Psoas muscle (tissue), 8 donors: Measurements from ENCODE around the gene ZIC2. TPM values are rescaled to one million over a fixed set of nuclear protein-coding genes. Genes with fewer than 3 reads are reported as not detected.
A peak's percentile ranks its signal among the peaks of the same experiment; 100 is the strongest.

Experiments used
- ATAC-seq, 4 donors: fragments of 200-7000 bp; cut with Tn5 transposase; one replicate each; pipeline ENCODE4 v1.9.1; 2020; ENCODE audit warnings: moderate library complexity in 3 of 4, mild to moderate bottlenecking in 2 of 4
- DNase-seq, 2 donors: peaks; one replicate each; pipeline ENCODE4 v3.0.0-alpha.2; 2020
- H3K27ac ChIP-seq: fragments of 200-600 bp; one replicate; pipeline ENCODE4 v1.8.0; 2022
- H3K27me3 ChIP-seq, 3 donors: fragments of 200-600 bp in 1 of 3; one replicate each; pipeline versions ENCODE4 v1.6.1 to v1.8.0; 2013 to 2022; ENCODE audit warnings: low read length in 2 of 3, mild to moderate bottlenecking in 2 of 3, moderate library complexity in 1 of 3; ENCODE audit not compliant: insufficient read depth in 3 of 3
- H3K36me3 ChIP-seq, 2 donors: fragments of 200-600 bp in 1 of 2; one replicate each; pipeline versions ENCODE4 v1.6.1 to v1.8.0; 2013 to 2022; ENCODE audit warnings: low read depth in 1 of 2, mild to moderate bottlenecking in 1 of 2, moderate library complexity in 1 of 2; ENCODE audit not compliant: insufficient read depth in 1 of 2
- H3K4me1 ChIP-seq: fragments of 200-600 bp; one replicate; pipeline ENCODE4 v1.8.0; 2022
- H3K4me3 ChIP-seq: fragments of 200-600 bp; one replicate; pipeline ENCODE4 v1.8.0; 2022; ENCODE audit warnings: mild to moderate bottlenecking
- H3K9me3 ChIP-seq: fragments of 200-600 bp; one replicate; pipeline ENCODE4 v1.8.0; 2022
- CTCF ChIP-seq: fragments of 200-600 bp; IDR thresholded peaks from one replicate; pipeline ENCODE4 v1.8.0; 2022; ENCODE audit warnings: antibody characterized with exemption
- WGBS, 3 donors: extraction: QIAGEN DNeasy Blood & Tissue Kit; methylation state at CpG; one replicate each; pipeline versions ENCODE4 v1.1.6 to v1.1.7; 2013; 5-methylcytosine and 5-hydroxymethylcytosine counted together
- intact Hi-C, 2 donors: fragments of 100-400 bp; cut with DNase I; formaldehyde crosslinking; loops; one replicate each; pipeline versions ENCODE4 v1.11.0 to v1.14.2; 2022
- polyA plus RNA-seq, 3 donors: library from polyadenylated mRNA; stranded (reverse); fragments of 200-250 nt; gene quantifications; one replicate each; pipeline ENCODE4 v1.2.3, GENCODE V29; 2013
- total RNA-seq, 4 donors: library from RNA; stranded (reverse); fragmentation: NEBNext Ultra II Directional in 2 of 4; extraction: Animal tissue kit (Norgen Biotek cat#: 25700) in 2 of 4; gene quantifications; one replicate each; pipeline versions ENCODE4 v1.2.1 to v1.2.4, GENCODE V29; 2021 to 2023
- donor health status: healthy with polysubstance abuse.
- donor health status: DM: no; HTN: no; CAD: no; lungs with moderate emphysema.
- donor health status: Bipolar disorder and iron deficiency.
- donor health status: healthy.
- donor health status: DM: yes; HTN: yes; CAD: no.
- donor health status: DM: no; HTN: no; CAD: no.
- donor health status: DM: no; HTN: no; CAD: no.
- donor health status: DM: yes; HTN: yes; CAD: no.

Gene ZIC2
- total and polyA plus RNA-seq, 7 donors = 0.01 to 0.06 TPM; not detected in 5

GRCh38 chr13:99982036-99982730 lies 599 bp downstream of the ZIC2 start:
- 1% methylated on average over 82 to 98 of the region's 98 CpGs for WGBS, 3 donors
- no peak for DNase-seq
- Histone ChIP-seq H3K4me3 (peak overlapping the region; percentile 70), H3K27me3 (peaks cover 0 to 98% (median 70%) of the 10 kb centered on the region in 3 donors), H3K9me3 (no peaks in the 10 kb centered on the region), H3K4me1 (peaks cover 11% of the 10 kb centered on the region), H3K27ac (no peak overlapping the region), H3K36me3 (no peaks in the 10 kb centered on the region)
- peak in 1 of 4 donors; percentile 23 for ATAC-seq
- no peak for TF ChIP-seq CTCF
- intact Hi-C loops = no loop called here

GRCh38 chr13:99982731-99983498 lies 1.3 kb downstream of the ZIC2 start:
- ATAC-seq = no peak
- TF ChIP-seq CTCF = no peak
- Histone ChIP-seq H3K4me1 (peaks cover 11% of the 10 kb centered on the region), H3K36me3 (no peaks in the 10 kb centered on the region), H3K9me3 (no peaks in the 10 kb centered on the region), H3K27ac (no peak overlapping the region), H3K4me3 (no peak overlapping the region), H3K27me3 (peaks cover 0 to 98% (median 72%) of the 10 kb centered on the region in 3 donors)
- no peak for DNase-seq
- intact Hi-C loops = no loop called here
- 5 to 8% (median 8%) methylated on average over 48 of the region's 48 CpGs for WGBS, 3 donors

GRCh38 chr13:99983499-99984401 lies 2.2 kb downstream of the ZIC2 start:
- intact Hi-C loops = no loop called here
- H3K4me3 ChIP-seq = no peak overlapping the region
- WGBS, 3 donors = 6 to 13% (median 11%) methylated on average over 42 of the region's 42 CpGs
- H3K9me3 ChIP-seq = no peaks in the 10 kb centered on the region
- ATAC-seq (no peak), DNase-seq (no peak)
- H3K4me1 ChIP-seq = peaks cover 11% of the 10 kb centered on the region
- TF ChIP-seq CTCF = no peak
- H3K27ac ChIP-seq = no peak overlapping the region
- no peaks in the 10 kb centered on the region for H3K36me3 ChIP-seq
- peaks cover 0 to 98% (median 68%) of the 10 kb centered on the region in 3 donors for H3K27me3 ChIP-seq

- no peak for ATAC-seq
- H3K9me3 ChIP-seq = no peaks in the 10 kb centered on the region
- TF ChIP-seq CTCF = no peak
- peaks cover 7% of the 10 kb centered on the region for H3K4me1 ChIP-seq
- H3K4me3 ChIP-seq = no peak overlapping the region
- DNase-seq = no peak
- no peak overlapping the region for H3K27ac ChIP-seq
- 6 to 7% (median 6%) methylated on average over 42 to 44 of the region's 44 CpGs for WGBS, 3 donors
- intact Hi-C loops = no loop called here
- no peaks in the 10 kb centered on the region for H3K36me3 ChIP-seq
- H3K27me3 ChIP-seq = peaks cover 0 to 98% (median 65%) of the 10 kb centered on the region in 3 donors
These were observed 3.1 kb downstream of the ZIC2 start for GRCh38 chr13:99984461-99985240.
